Astrocyte (in vitro differentiated cells and primary cell): ENCODE measurements around the gene PNPLA6.
"Not testable (repeated sequence)": the region's sequence is repeated elsewhere in the genome, so short reads cannot be mapped to it uniquely, and the experiment has no call there.

Source experiments
- EZH2 ChIP-seq: IDR thresholded peaks from 2 replicates; pipeline ENCODE4 v1.6.1; 2012; ENCODE audit warnings: mild to moderate bottlenecking, low read length, inconsistent platforms; ENCODE audit not compliant: insufficient read depth
- TF ChIP-seq, protein P1 (sequence below): IDR thresholded peaks from 2 replicates; pipeline ENCODE4 v1.5.1; 2011; ENCODE audit warnings: low read depth, mild to moderate bottlenecking, inconsistent platforms, low read length, moderate library complexity; ENCODE audit not compliant: insufficient read depth

DNA sequence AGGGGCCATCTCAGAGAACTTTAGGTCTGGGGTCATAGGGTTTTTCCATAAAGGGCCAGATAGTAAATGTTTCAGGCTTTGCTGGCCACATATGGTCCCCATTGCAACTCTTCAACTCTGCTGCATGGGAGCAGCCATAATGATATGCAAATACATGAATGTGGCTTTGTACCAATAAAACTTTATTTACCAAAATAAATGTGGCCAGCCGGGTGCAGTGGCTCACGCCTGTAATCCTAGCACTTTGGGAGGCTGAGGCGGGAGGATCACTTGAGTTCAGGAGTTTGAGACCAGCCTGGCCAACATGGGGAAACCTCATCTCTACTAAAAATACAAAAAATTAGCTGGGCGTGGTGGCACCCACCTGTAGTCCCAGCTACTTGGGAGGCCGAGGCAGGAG, 3.5 kb downstream of the PNPLA6 start:
- TF ChIP-seq, protein P1, sequence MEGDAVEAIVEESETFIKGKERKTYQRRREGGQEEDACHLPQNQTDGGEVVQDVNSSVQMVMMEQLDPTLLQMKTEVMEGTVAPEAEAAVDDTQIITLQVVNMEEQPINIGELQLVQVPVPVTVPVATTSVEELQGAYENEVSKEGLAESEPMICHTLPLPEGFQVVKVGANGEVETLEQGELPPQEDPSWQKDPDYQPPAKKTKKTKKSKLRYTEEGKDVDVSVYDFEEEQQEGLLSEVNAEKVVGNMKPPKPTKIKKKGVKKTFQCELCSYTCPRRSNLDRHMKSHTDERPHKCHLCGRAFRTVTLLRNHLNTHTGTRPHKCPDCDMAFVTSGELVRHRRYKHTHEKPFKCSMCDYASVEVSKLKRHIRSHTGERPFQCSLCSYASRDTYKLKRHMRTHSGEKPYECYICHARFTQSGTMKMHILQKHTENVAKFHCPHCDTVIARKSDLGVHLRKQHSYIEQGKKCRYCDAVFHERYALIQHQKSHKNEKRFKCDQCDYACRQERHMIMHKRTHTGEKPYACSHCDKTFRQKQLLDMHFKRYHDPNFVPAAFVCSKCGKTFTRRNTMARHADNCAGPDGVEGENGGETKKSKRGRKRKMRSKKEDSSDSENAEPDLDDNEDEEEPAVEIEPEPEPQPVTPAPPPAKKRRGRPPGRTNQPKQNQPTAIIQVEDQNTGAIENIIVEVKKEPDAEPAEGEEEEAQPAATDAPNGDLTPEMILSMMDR: not testable (repeated sequence)
- not testable (repeated sequence) for TF ChIP-seq EZH2
